ENCODE results near the gene ADAMTSL5.

ADAMTSL5 gene

DNA sequence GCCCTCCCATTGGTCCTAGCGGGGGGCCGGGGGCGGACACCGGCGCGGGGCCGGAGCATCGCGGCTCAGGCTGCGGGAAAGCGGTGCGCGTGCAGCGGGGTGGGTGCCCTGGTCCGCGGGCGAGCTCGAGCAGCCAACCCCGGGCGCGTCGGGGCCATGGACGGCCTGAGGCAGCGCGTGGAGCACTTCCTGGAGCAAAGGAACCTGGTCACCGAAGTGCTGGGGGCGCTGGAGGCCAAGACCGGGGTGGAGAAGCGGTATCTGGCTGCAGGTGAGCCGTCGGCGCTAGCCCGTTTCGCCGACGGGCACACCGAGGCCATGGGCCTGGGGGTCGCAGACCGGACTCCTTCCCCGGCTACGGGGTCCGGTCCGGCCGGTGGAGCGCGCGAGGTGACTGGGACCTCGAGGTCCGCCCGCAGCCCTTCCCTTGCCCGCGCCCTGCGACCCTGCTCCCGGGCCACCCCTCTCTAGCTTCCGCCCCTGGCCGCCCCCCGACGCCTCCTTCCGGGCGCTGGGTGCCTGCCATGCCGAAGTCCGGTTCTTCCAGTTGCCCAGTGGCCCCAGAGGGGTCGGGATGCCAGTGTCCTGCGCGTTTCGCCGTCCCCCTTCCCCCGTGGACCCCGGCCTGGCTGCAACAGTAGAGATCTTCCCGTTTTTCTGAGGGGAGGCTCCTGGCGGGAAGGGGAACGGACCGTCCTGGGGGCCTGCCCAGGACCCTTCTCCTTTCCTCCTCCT lies 21.5 kb downstream of the ADAMTSL5 start, which contains the start of gene REEP6:
TSS of gene REEP6 (plus strand) at position 68 of the 735 bp plus-strand sequence. CDS start at position 157, 89 bp downstream.
- Histone ChIP-seq H3K9ac (peak within 1 kb of the TSS; percentile 69 to 83 (median 77)), H3K4me2 (peak within 1 kb of the TSS; percentile 93 to 100 (median 96)), H4K20me1 (peaks cover 0 to 7% (median 0%) of the 10 kb centered on the region in 11 experiments; a peak in 3 of 22 replicates), H3K36me3 (no peaks in the 10 kb centered on the region), H3K4me1 (peaks cover 26 to 39% (median 35%) of the 10 kb centered on the region in 10 experiments), H3K9me3 (replicated peaks in 1 of 11) (no peaks in the 10 kb centered on the region), H3K27ac (peak within 1 kb of the TSS; percentile 41 to 82 (median 72); a peak in 21 of 22 replicates), H3K4me3 (peak within 1 kb of the TSS; percentile 61 to 78 (median 66)), H3K27me3 (peaks cover 0 to 7% (median 0%) of the 10 kb centered on the region in 11 experiments; a peak in 3 of 22 replicates)
- TF ChIP-seq Cebpa-rat (IDR thresholded peaks at IDR 0.05), result no peak

GRCh38 chr19:1490311-1491113 lies 22.3 kb downstream of the ADAMTSL5 start, which contains the start of gene PCSK4:
Gene PCSK4 (minus strand): TSS chr19:1490350. CDS start chr19:1490346, 4 bp downstream.
- no peaks in the 10 kb centered on the region for H3K36me3 ChIP-seq
- peak within 1 kb of the TSS; percentile 93 to 100 (median 96) for H3K4me2 ChIP-seq
- H3K27me3 ChIP-seq, result peaks cover 0 to 7% (median 0%) of the 10 kb centered on the region in 11 experiments; a peak in 3 of 22 replicates
- peak in 5 of 11 experiments; percentile 26 to 66 (median 50); a peak in 6 of 22 replicates for TF ChIP-seq Cebpa-rat (IDR thresholded peaks at IDR 0.05)
- peak within 1 kb of the TSS; percentile 61 to 78 (median 66) for H3K4me3 ChIP-seq
- H3K9ac ChIP-seq, result peak within 1 kb of the TSS; percentile 69 to 83 (median 77)
- peaks cover 26 to 39% (median 33%) of the 10 kb centered on the region in 10 experiments for H3K4me1 ChIP-seq
- H3K27ac ChIP-seq, result peak within 1 kb of the TSS; percentile 41 to 82 (median 72); a peak in 21 of 22 replicates
- peaks cover 0 to 5% (median 0%) of the 10 kb centered on the region in 11 experiments; a peak in 2 of 22 replicates for H4K20me1 ChIP-seq
- no peaks in the 10 kb centered on the region for H3K9me3 ChIP-seq (replicated peaks in 1 of 11)

DNA sequence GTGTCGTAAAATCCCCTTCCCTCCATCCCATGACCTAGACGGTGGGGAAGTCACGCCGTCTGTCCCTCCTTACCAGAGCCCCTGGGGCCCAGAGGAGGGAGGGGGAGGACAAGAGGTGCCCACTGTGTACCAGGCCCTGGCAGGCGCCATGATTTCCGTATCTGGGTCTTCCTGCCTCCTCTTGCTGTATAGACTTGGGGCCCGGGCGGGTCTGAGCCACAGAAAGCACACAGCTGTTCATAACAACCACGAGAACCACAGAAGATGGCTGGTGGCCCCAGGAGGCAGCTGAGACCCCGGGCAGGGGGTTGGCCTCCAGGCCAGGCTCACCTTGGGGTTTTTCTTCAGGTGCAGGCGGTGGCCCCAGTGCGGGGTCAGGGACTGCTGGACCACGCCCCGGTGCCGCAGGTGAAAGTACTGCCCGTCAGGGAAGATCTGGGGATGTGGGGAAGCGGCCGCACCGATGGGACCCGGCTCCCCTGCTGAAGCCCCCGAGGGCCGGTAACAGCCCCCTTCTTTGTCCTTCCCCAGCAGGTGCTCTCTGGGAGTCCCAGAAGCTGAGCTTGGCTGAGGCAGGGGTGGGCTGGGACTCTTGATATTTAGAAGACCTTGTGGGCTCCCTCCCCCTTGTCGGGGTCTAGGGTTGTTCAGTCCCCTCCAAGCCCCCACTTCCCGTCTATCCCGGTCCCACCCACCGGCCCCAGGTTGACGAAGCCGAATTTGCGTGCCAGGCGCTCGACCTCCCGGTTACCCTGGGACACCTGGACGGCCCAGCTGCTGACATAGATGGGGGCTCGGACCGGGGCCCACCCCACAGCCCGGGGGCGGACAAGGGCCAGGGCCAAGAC lies 23.1 kb downstream of the ADAMTSL5 start:
- peak overlapping the region; percentile 61 to 78 (median 66) for H3K4me3 ChIP-seq
- no peaks in the 10 kb centered on the region for H3K36me3 ChIP-seq
- peak overlapping the region; percentile 69 to 83 (median 77) for H3K9ac ChIP-seq
- TF ChIP-seq Cebpa-rat (IDR thresholded peaks at IDR 0.05), result no peak
- no peaks in the 10 kb centered on the region for H3K9me3 ChIP-seq (replicated peaks in 1 of 11)
- H3K4me2 ChIP-seq, result peak overlapping the region; percentile 93 to 100 (median 96)
- peaks cover 26 to 39% (median 33%) of the 10 kb centered on the region in 10 experiments for H3K4me1 ChIP-seq
- peak overlapping the region; percentile 41 to 82 (median 72); a peak in 21 of 22 replicates for H3K27ac ChIP-seq
- H3K27me3 ChIP-seq, result peaks cover 0 to 7% (median 0%) of the 10 kb centered on the region in 11 experiments; a peak in 3 of 22 replicates
- peaks cover 0 to 5% (median 0%) of the 10 kb centered on the region in 11 experiments; a peak in 2 of 22 replicates for H4K20me1 ChIP-seq

DNA sequence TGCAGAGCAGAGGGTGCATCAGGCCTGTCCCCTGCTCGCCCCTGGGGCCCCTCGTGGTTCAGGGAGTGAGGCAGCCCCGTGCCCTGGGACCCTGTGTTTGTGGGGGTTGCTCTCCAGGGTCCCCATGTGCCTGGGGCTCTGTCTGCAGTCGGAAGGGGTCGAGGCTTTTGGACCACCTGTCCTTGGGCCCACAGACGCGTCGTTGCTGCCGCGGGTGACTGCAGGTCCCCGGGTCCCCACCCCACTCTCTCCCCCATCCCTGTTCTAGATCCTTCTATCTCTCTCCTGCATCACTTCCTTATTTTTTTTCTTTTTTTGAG lies 24.6 kb downstream of the ADAMTSL5 start:
- H3K36me3 ChIP-seq, result no peaks in the 10 kb centered on the region
- H4K20me1 ChIP-seq, result peaks cover 0 to 4% (median 0%) of the 10 kb centered on the region in 11 experiments; a peak in 2 of 22 replicates
- H3K9me3 ChIP-seq (replicated peaks in 1 of 11), result no peaks in the 10 kb centered on the region
- peak overlapping the region; percentile 93 to 100 (median 96) for H3K4me2 ChIP-seq
- TF ChIP-seq Cebpa-rat (IDR thresholded peaks at IDR 0.05), result no peak
- peak overlapping the region in 1 of 11 experiments; percentile 35; a peak in 1 of 22 replicates for H3K27ac ChIP-seq
- H3K27me3 ChIP-seq, result peaks cover 0 to 7% (median 0%) of the 10 kb centered on the region in 11 experiments; a peak in 3 of 22 replicates
- peaks cover 26 to 35% (median 33%) of the 10 kb centered on the region in 10 experiments for H3K4me1 ChIP-seq
- H3K9ac ChIP-seq, result no peak overlapping the region
- H3K4me3 ChIP-seq, result no peak overlapping the region

GRCh38 chr19:1487576-1488281 lies 25.1 kb downstream of the ADAMTSL5 start:
- peaks cover 0 to 7% (median 0%) of the 10 kb centered on the region in 11 experiments; a peak in 3 of 22 replicates for H3K27me3 ChIP-seq
- H4K20me1 ChIP-seq, result peaks cover 0 to 3% (median 0%) of the 10 kb centered on the region in 11 experiments; a peak in 2 of 22 replicates
- H3K9me3 ChIP-seq (replicated peaks in 1 of 11), result no peaks in the 10 kb centered on the region
- peak overlapping the region; percentile 93 to 100 (median 96); a peak in 21 of 22 replicates for H3K4me2 ChIP-seq
- peak overlapping the region in 1 of 11 experiments; percentile 35; a peak in 1 of 22 replicates for H3K27ac ChIP-seq
- H3K4me1 ChIP-seq, result peaks cover 26 to 35% (median 33%) of the 10 kb centered on the region in 10 experiments
- no peaks in the 10 kb centered on the region for H3K36me3 ChIP-seq
- TF ChIP-seq Cebpa-rat (IDR thresholded peaks at IDR 0.05), result no peak
- H3K9ac ChIP-seq, result no peak overlapping the region
- no peak overlapping the region for H3K4me3 ChIP-seq

DNA sequence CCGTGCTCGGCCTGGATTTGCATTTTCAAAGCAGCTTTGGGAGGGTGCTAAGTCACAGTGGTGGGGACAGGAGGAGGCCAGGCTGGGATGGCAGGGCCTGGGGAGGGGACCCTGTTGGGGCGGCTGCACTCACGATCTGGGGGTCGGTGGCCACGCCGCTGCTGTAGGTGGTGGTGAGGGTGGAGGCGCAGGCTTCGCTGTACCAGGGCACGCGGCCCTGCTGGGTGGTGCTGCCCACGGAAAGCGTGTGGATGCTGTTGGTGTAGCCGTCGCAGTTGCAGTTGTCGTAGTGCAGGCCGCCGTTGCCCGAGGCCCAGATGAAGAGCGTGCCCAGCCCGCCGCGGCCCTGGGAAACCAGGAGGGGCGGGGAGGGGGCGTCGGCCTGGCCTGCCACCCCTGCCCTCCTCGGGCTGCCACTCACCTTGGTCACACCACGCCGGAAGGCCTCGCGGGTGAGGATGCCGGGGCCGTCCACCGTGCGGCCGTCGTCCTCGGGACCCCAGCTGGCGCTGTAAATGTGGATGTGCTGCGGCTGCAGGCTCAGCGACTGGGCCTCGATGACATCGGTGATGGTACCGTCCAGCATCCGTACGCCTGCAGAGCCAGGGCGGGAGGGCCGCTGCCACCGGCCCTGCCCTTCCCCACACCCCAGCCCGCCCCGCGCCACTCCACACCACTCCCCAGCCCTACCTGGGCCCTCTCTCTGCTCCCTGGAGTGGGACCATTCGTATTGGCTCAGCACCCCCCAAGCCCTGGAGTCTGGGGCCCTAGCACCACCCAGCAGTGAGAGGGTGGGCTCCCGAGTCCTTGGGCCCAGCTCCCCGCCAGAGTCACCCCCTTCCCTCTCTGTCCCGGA lies 25.9 kb downstream of the ADAMTSL5 start:
- H3K27ac ChIP-seq, result no peak overlapping the region
- H3K36me3 ChIP-seq, result no peaks in the 10 kb centered on the region
- no peak overlapping the region for H3K4me2 ChIP-seq
- H4K20me1 ChIP-seq, result no peaks in the 10 kb centered on the region; a peak in 1 of 22 replicates
- peaks cover 0 to 7% (median 0%) of the 10 kb centered on the region in 11 experiments; a peak in 2 of 22 replicates for H3K27me3 ChIP-seq
- H3K4me1 ChIP-seq, result peaks cover 26 to 38% (median 33%) of the 10 kb centered on the region in 10 experiments
- no peaks in the 10 kb centered on the region for H3K9me3 ChIP-seq (replicated peaks in 1 of 11)
- no peak overlapping the region for H3K9ac ChIP-seq
- no peak overlapping the region for H3K4me3 ChIP-seq
- TF ChIP-seq Cebpa-rat (IDR thresholded peaks at IDR 0.05), result no peak

- Histone ChIP-seq H3K27ac (no peak overlapping the region), H3K9me3 (replicated peaks in 1 of 11) (no peaks in the 10 kb centered on the region), H3K27me3 (no peaks in the 10 kb centered on the region), H3K4me2 (no peak overlapping the region), H4K20me1 (no peaks in the 10 kb centered on the region), H3K9ac (no peak overlapping the region), H3K4me3 (no peak overlapping the region), H3K36me3 (no peaks in the 10 kb centered on the region), H3K4me1 (peaks cover 25 to 38% (median 34%) of the 10 kb centered on the region in 10 experiments)
- no peak for TF ChIP-seq Cebpa-rat (IDR thresholded peaks at IDR 0.05)
Measured at GRCh38 chr19:1483979-1484428, 28.8 kb downstream of the ADAMTSL5 start.

Measured in BLaER1 treated with 17β-estradiol and CSF1 and Interleukin-3, amounts not matched to agents 10 nM and 100 nM (cell line).